ENCODE measurements around the gene DLG2. TPM values are rescaled to one million over a fixed set of nuclear protein-coding genes. Genes with fewer than 3 reads are reported as not detected.

DLG2 gene
- total RNA-seq, 1 donor from 2014 or later: 5.1 TPM

DNA sequence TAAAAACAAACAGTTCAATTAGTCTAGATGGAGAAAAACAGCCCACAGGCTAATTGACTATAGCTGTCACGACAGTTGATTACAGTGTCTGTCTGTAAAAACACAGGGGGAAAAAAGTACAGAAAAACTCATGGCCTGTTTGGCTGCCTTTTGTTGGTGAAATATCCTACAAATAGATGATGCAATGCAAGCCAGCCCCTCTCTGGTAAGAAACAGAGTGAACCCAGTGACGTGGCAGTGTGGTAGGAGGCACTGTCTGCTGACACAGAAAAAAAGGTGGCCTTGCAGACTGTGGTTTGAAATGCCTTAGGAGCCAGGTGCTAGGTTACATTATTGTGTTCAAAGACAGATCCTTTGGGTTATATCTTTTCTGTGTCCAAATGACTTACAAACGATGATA is 1909.6 kb downstream of the DLG2 start:
- TF ChIP-seq, protein P1, sequence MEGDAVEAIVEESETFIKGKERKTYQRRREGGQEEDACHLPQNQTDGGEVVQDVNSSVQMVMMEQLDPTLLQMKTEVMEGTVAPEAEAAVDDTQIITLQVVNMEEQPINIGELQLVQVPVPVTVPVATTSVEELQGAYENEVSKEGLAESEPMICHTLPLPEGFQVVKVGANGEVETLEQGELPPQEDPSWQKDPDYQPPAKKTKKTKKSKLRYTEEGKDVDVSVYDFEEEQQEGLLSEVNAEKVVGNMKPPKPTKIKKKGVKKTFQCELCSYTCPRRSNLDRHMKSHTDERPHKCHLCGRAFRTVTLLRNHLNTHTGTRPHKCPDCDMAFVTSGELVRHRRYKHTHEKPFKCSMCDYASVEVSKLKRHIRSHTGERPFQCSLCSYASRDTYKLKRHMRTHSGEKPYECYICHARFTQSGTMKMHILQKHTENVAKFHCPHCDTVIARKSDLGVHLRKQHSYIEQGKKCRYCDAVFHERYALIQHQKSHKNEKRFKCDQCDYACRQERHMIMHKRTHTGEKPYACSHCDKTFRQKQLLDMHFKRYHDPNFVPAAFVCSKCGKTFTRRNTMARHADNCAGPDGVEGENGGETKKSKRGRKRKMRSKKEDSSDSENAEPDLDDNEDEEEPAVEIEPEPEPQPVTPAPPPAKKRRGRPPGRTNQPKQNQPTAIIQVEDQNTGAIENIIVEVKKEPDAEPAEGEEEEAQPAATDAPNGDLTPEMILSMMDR (IDR thresholded peaks at IDR 0.05; ENCODE audit: unreplicated experiment): no peak
- H3K27ac Mint-ChIP-seq (ENCODE audit: unreplicated experiment): no peak overlapping the region
- H3K36me3 Mint-ChIP-seq (ENCODE audit: low read depth, unreplicated experiment): no peaks in the 10 kb centered on the region
- no peak for DNase-seq (ENCODE audit: low spot score)
- no peaks in the 10 kb centered on the region for H3K9me3 Mint-ChIP-seq (ENCODE audit: unreplicated experiment)
- H3K4me1 Mint-ChIP-seq (ENCODE audit: unreplicated experiment): no peaks in the 10 kb centered on the region
- no peak overlapping the region for H3K4me3 Mint-ChIP-seq (ENCODE audit: unreplicated experiment)
- H3K27me3 Mint-ChIP-seq (ENCODE audit: unreplicated experiment): no peaks in the 10 kb centered on the region

DNA sequence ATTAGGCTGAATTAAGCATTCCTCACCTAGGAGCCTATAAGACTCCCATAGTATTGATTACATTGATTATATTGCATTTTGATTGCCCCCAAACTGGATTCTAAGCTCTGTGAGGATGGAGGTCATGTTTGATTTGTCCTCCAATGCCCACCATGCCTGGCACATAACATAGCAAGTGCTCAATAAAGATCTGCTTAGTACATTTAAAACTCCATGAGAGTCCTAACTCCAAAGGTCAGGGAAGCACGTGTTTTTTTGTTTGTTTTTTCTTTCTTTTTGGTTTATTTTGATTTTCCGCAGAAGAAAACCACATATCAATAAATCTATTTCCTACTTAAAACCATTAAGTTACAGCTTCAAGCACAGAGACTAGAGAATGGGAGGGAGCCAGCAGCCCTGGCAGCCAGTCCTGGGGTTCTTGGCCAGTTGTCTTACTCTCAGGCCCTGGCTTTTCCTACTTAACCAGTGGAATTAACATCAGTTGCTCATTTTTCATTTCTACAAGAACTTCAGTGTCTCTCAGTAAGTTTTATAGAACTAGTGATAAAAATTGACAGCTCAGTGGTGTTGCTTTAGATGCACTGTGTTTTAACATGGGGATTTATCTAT is 1911.1 kb downstream of the DLG2 start:
- Mint-ChIP-seq H3K27ac (ENCODE audit: unreplicated experiment) (no peak overlapping the region), H3K9me3 (ENCODE audit: unreplicated experiment) (no peaks in the 10 kb centered on the region), H3K36me3 (ENCODE audit: low read depth, unreplicated experiment) (no peaks in the 10 kb centered on the region), H3K27me3 (ENCODE audit: unreplicated experiment) (no peaks in the 10 kb centered on the region), H3K4me1 (ENCODE audit: unreplicated experiment) (no peaks in the 10 kb centered on the region), H3K4me3 (ENCODE audit: unreplicated experiment) (no peak overlapping the region)
- TF ChIP-seq, protein P1 (IDR thresholded peaks at IDR 0.05; ENCODE audit: unreplicated experiment): no peak
- DNase-seq (ENCODE audit: low spot score): no peak

- H3K36me3 Mint-ChIP-seq (ENCODE audit: low read depth, unreplicated experiment): no peaks in the 10 kb centered on the region
- H3K9me3 Mint-ChIP-seq (ENCODE audit: unreplicated experiment): no peaks in the 10 kb centered on the region
- no peak for DNase-seq (ENCODE audit: low spot score)
- H3K27me3 Mint-ChIP-seq (ENCODE audit: unreplicated experiment): no peaks in the 10 kb centered on the region
- H3K4me1 Mint-ChIP-seq (ENCODE audit: unreplicated experiment): no peaks in the 10 kb centered on the region
- TF ChIP-seq, protein P1 (IDR thresholded peaks at IDR 0.05; ENCODE audit: unreplicated experiment): no peak
- H3K27ac Mint-ChIP-seq (ENCODE audit: unreplicated experiment): no peak overlapping the region
- no peak overlapping the region for H3K4me3 Mint-ChIP-seq (ENCODE audit: unreplicated experiment)
Observed at GRCh38 chr11:83713708-83714107, 1913.4 kb downstream of the DLG2 start.

GRCh38 chr11:83711106-83711527 is 1916.0 kb downstream of the DLG2 start:
- no peak for DNase-seq (ENCODE audit: low spot score)
- Mint-ChIP-seq H3K36me3 (ENCODE audit: low read depth, unreplicated experiment) (no peaks in the 10 kb centered on the region), H3K27ac (ENCODE audit: unreplicated experiment) (no peak overlapping the region)

DNA sequence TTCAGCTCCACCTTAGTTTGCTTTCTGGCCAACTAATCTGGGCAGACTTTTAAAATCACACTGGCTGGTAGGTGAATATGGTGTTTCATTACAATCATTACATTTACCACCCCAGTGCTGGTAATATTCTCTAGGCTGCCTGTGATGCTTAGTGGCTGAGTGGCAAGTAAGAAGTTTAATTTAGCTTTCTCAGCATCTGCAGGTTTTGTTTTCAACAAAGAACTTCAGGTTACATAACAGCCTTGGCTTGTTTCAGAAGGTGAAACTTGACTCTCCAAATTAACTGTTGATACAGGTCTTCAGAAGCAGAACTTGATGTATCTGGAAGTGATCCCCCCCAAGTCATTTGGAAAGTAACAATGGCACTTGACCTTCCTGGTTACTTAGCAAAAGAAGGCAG is 1917.7 kb downstream of the DLG2 start:
- Mint-ChIP-seq H3K4me3 (ENCODE audit: unreplicated experiment) (no peak overlapping the region), H3K9me3 (ENCODE audit: unreplicated experiment) (no peaks in the 10 kb centered on the region), H3K27ac (ENCODE audit: unreplicated experiment) (no peak overlapping the region), H3K4me1 (ENCODE audit: unreplicated experiment) (no peaks in the 10 kb centered on the region), H3K27me3 (ENCODE audit: unreplicated experiment) (no peaks in the 10 kb centered on the region), H3K36me3 (ENCODE audit: low read depth, unreplicated experiment) (no peaks in the 10 kb centered on the region)
- DNase-seq (ENCODE audit: low spot score): no peak
- TF ChIP-seq, protein P1 (IDR thresholded peaks at IDR 0.05; ENCODE audit: unreplicated experiment): no peak

More at GRCh38 chr11:83711106-83711527, 1916.0 kb downstream of the DLG2 start:
- TF ChIP-seq, protein P1 (IDR thresholded peaks at IDR 0.05; ENCODE audit: unreplicated experiment): no peak
- Mint-ChIP-seq H3K27me3 (ENCODE audit: unreplicated experiment) (no peaks in the 10 kb centered on the region), H3K4me1 (ENCODE audit: unreplicated experiment) (no peaks in the 10 kb centered on the region), H3K4me3 (ENCODE audit: unreplicated experiment) (no peak overlapping the region), H3K9me3 (ENCODE audit: unreplicated experiment) (no peaks in the 10 kb centered on the region)
